ENCODE data around the gene PTPN14.
"Not testable (repeated sequence)": the region's sequence is repeated elsewhere in the genome, so short reads cannot be mapped to it uniquely, and the experiment has no call there.

PTPN14 gene

DNA sequence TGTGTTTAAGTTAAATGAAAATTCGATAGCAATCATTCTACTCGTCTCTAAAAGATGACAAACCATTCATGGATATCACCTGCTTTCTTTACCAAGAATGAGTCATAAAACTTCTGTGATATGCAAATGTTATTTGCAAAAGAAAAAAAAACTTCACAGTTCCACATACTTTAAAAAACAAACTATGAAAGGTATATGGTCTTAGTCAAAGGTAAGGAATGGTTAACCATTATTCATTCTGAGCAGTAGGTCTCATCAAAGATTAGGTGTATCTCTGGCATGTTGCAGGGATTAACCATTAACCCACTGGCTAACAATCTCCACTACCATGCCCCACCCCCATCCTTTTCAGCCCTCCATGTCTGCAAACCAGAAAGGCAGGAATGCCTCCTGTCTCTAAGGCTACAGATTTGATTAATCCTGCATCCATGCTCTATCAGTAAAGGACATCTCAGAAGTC lies 44.4 kb downstream of the PTPN14 start:
- no peak for DNase-seq

DNA sequence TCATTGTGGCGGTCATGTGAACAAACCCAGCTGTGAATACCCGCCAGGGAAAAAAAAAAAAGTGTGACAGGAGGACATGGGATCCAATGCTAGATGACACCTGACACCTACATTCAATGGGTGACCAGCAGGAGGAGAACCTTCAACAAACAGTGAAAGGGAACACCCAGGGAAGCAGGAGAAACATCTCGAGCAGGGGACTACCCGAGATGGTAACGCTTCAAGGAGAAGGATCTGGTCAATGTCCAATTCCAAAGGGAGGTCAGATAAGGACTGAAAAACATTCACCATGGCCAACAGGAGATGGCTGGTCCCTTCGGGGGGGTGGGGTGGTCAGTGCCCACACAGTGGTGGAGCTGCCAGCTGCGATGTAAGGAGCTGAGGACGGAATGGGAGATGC lies 46.3 kb downstream of the PTPN14 start:
- no peak for DNase-seq

DNA sequence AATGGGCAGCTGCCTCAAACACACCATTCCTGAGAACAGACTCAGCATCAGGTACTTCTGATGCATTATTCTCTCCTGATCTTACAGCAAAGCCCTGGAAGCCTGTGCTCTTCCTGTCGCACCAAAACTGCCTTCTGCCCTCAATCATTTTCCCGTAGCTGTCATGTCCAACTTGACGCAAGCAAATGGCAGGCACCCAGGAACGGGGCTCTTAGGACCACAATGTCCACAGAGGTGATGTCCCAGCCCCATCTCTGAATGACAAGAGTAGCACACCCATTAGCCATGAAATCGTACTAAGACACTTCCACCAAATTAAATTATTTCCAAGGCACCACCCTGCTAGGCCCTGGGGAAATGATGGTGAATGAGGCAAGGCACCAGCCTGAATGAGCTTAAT lies 47.1 kb downstream of the PTPN14 start:
- no peak for DNase-seq

DNA sequence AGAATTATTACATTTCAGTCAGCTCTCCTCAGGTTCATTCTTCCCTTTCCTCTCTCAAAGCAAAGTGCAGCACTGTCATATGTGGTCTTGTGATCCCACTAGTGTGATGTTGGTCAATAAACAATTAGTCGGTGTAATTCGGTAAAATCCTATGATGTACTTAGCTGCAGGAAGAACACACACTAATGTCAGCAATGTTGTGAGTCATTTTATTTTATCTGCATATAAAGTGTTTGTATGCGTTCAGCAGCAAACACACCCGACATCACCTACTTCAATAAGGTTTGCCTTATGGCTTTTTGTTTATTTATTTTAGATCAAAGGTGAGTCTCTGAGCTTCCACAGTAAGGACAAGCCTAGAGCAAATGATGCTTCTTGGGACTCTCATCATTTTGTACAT lies 47.8 kb downstream of the PTPN14 start:
- no peak for DNase-seq

DNA sequence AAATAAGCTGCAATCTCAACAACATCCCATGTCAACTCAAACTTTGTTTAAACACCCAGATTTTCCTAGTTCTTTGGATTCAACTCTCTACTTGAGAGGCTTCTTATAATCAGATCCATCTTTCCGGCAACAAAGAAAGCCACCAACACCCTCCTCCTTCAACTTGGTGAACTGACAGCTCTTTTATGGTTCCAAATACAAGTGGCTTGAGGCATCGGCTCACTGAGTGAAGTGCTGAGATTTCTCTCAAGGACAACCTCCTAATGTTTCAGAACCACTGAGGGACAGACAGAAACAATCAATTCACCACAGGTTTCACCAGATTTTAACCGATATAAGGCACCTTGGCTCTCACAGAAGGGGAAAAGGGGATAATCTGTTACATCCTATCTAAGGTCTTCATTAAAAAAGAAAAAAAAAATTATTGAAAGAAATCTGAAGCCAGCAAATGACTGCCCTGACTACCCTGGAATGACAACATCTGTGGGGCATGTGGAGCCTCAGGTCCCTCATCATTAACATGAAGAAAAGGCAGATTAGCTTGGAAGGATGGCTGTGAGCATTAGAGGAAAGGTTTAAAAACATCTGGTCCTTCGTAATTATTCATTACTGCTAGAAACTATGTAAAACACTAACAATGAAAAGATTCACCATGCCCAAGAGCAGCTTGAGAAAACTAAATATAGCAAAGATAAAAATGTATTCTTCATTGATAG lies 50.9 kb downstream of the PTPN14 start:
- no peak for DNase-seq

DNA sequence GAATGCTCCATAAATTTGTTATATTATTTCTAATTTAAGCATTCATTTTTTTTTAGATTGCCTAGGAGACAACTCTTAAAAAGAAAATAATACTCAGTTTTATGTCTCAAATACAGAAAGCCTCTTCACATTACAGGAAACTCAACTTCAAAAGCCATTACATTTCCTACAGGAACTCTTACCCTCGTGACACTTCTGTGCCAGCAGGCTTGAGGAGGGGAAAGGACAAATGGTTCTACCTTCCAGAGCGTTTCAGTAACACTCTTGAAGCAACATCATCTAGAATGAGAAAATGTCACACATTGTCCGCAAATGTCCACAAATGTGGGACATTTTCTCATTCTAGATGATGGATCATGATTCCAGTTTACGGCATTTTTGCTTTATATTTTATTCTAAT lies 51.7 kb downstream of the PTPN14 start:
- no peak for DNase-seq

DNA sequence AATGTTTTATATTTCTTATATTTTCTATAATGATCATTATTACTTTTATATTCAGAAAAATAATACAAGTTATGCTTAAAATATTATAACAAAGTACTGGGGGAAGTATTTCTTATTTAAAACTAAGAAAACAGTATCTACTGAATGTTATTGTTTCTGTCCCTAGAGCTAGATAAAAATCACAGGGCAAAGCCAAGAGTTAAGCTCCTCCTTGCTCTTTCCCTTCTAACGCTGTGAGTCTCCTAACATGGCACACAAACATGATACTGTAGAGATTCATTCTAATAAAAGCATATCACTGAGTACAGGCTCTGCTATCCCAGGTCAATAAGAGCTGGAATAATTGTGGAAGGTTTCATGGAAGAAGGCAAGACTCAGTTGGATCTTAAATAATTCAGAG lies 53.4 kb downstream of the PTPN14 start:
- no peak for DNase-seq

DNA sequence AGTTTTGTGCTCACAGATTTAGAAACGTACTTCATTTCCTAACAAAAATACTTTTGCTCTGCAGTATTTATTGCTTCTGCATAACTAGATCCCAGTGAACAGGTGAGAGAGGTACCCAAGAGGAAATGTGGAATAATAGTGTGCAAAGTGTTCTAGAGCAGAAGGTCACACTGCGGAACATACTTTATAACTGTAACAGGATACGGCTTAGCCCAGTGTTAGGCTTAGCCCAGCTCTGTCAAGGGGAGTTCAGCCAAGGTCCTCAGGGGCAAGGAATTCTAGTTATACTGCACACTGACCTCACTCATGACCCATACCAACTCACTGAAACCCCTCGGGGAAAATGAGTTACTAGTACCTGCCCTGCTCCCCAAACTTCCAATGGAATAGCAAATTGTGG lies 55.3 kb downstream of the PTPN14 start:
- DNase-seq: no peak

DNA sequence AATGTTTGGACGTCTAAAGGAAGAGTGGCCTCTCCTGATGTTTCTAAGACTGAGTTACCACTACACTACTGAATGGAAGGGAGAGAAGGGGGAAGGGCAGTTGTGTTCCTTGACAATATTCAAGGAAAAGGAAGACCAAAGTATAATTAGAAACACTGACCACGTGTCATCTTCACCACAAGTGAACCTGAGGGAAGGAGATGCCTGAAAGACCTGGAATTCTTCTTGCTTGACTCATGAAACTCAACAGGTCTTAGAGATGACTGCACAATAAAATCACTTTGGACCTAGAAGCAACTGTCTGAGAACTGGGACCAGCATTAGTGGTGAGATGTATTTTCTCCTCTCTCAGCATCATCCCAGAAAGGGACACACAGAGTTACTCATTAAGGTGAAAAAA lies 56.7 kb downstream of the PTPN14 start:
- DNase-seq: no peak

DNA sequence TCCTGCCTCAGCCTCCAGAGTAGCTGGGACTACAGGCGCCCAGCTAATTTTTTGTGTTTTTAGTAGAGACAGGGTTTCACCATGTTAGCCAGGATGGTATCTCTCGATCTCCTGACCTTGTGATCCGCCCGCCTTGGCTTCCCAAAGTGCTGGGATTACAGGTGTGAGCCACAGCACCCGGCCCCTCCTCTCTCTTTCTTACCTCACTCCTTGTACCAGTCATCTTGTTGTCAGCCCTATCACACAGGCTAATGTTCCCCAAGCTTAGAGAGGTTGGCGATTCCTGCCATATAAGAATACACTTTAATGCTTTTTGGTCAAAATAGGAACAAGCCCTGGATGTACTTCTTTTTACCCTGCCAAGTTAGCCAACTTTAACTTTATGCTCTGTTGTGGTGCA lies 57.2 kb downstream of the PTPN14 start:
- not testable (repeated sequence) for DNase-seq

DNA sequence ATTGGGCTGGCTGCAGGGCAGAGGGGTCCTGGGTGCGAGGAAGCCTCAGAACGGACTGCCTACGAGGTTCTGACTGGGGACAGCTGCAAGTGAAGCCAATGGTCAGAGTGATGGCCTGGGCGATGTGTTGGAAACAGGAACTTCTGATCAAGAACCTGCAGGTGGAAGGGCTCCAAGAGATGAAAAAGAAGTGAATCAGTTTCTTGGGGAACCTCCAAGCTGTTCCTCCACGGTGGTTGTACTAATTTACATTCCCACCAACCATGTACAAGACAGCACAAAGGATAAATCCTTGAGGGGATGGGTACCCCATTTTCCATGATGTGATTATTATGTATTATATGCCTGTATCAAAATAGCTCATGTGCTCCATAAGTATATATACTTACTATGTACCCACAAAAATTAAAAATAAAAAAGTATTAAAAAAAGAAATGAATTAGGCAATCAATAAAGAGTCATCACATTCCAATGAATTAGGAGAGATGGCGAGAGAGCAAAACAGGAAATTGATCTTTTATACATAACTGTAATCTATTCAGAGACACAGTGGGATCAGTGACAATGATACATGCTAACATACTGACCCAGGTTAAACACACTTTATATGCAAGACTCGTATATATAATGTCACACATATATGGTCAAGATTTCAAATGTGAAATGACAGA lies 58.1 kb downstream of the PTPN14 start:
- DNase-seq: no peak

DNA sequence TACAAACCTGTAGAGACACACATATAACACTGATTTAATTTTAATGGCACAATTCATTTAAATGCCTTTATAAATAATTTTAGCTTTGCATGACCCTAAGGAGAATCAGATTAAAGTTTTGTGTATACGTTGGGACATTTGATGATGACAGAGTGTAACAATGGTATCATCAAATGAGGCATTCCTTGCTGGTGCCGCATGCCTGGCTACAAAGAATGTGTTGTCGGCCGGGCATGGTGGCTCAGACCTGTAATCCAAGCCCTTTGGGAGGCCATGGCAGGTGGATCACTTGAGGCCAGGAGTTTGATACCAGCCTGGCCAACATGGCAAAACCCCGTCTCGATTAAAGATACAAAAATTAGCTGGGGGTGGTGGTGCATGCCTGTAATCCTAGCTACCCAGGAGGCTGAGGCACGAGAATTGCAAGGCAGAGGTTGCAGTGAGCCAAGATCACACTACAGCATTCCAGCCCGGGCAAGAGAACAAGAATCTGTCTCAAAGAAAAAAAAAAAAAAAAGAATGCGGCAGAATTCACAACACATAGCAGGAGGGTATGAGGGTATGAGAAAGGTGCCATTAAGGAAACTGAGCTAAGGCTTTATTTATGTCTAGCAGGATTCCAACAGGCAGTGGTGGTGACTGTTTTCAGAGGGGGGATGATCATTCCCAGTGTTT lies 58.9 kb downstream of the PTPN14 start:
- DNase-seq: no peak

DNA sequence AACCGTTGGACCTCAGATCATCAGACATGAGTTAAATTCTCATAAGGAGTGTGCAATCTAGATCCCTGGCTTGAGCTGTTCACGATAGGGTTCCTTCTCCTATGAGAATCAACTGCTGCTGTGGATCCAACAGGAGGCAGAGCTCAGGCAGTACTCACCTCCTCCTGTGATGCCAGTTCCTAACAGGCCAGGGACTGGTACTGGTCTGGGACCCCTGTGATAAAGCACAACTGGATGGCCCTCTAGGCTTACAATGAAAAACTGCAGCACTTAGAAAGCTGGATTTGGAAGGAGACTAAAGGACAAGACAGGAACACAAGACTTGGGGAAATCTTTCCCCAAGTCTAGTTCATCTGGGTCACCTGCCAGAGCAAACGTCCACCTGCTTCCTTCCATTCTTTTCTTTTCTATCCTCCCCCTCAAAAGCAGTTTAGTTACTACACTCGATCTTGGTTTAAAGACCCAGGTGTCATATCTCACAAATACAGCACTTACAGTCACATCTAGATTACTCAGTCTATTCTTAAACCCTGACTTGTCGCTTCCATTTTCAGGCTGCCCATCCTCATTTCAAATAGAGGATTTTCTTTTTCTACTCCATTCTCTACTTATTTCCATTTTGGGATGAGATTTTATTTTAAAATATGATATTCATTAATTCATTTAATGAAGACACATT lies 59.8 kb downstream of the PTPN14 start:
- DNase-seq: no peak

DNA sequence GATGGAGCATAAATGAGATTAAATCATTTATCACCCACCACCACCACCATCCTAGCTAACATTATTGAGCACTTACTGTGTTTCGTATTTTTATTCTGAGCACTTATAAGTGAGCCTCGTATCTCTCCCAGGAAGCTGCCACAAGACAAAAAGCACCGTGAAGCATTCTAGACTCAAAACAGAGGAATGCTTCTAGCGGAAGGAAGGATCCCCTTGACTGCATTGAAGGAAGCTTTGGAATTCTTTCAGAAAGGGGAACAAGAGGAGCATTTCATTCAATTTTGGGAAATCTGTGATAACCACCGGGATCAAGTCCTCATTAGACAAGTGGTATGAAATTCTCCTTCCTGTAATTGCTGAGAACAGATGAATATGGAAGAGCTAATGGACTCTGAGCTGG lies 66.3 kb downstream of the PTPN14 start:
- DNase-seq: no peak

DNA sequence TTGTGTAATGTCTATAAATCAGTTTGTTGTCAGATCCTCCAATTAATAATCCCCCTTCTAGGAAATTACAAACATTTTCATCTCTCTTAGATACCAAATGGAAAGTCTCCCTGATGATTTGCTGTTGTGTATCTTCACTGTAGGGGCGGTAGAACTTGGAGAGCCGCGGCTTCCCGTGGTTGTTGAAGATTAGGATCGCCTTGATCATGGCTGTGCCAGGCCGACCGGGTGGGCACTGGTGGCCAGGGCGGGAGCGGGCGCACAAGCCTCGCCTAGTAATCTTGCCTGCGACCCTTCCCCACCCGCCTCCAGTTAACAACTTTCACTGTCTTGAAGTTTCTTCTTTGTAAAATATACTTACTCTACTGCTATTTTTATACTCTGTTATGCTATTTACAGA lies 68.2 kb downstream of the PTPN14 start:
- DNase-seq: not testable (repeated sequence)

DNA sequence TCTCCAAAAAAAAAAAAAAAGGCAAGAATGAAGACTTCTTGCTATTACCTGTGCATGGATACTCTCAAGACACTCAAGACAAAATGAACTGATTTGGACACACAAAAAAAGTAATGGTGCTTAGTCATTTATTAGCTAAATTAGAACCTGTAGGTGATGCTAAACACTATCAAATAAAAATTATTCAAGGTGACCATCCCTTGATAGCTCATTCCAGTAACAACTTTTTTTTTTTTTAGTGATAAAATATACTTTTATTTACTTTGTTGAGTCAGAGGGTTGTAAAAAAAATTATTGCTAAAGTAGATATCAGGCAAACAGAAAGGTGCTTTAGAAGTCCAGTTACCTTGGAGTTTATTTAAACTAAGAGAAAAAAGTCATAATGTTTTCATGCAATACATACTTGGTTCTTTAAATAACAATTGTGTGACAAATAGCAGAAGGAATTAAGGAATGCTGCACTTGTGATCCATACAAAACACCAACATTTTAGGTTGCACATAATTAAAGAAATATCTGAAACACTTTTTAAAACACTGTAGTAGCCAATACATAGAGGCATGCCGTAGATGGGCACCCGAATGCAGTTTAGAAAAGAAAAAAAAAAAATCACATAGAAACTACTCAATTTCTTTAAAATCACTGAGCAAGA lies 69.3 kb downstream of the PTPN14 start:
- not testable (repeated sequence) for DNase-seq

DNA sequence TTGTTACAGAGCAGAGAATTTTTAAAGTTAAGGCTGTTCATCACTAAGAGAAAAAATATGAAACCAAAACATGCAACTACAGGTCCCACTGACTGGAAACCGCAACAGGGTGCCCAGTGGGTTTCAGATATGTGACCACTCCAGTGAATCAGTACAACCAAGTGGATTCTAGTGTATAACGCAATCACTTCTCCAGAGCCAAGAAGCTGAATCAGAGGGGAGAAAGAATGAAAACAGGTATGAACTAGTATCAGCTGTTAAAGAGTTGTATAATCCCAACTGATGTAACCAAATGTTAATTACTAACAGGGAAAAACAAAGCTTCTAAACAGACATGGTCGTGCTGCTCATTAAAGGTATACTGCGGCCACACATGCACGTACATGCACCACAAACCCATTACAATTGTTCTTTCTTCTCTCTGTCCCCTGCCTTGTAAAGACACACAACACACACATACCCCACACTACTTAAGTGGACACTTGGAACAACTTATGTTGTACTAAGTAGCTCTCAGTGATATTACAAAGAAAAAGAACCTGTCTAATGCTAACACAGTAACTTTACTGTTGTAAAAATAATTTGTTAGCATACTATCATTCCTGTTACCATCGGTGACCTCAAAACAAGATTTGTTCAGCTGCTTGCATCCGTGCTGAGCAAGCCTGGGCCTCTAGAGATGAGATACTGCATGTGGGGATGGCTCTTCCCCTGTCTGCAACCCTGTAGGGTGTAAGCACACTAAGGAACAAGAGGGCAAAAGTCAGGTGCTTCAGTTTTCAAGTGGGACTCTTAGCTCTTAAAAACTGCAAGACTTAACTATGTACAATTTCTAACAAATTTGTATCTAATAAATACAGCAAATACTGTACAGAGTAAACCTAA lies 74.2 kb downstream of the PTPN14 start:
- DNase-seq: no peak

DNA sequence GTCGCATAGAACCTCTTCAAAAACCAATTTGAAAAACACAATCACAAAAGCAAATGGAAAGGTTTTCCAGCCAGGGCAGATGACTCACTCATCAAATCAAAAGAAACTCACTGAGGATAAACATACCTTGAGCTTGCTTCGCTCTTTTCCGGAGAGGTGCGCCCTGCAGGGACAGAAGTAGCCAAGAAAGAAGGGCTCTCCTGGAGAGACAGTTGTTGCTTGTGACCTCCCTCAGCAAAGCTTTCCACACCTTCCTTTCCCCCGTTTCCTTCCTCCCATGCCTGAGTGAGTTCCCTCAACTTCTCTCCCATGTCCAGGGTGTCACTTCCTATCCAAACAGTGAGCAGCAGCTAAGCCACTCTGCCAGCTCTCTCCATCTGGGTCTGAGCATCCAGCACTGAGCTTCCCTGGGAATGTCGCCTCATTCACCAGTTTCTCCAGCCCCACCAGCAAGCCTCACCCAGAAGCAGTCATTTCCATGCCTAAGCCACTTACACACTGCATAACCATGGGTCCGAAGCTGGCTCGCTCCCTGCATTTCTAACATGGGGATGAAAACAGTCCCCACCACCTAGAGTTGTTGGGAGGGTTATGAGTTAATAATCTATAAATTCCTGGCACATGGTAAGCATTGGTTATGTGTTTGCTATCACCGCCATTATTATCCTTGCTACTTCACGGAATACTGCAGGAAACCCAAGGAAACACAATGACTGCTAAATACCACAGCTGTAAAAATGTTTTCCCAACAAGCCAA lies 75.0 kb downstream of the PTPN14 start:
- no peak for DNase-seq

DNA sequence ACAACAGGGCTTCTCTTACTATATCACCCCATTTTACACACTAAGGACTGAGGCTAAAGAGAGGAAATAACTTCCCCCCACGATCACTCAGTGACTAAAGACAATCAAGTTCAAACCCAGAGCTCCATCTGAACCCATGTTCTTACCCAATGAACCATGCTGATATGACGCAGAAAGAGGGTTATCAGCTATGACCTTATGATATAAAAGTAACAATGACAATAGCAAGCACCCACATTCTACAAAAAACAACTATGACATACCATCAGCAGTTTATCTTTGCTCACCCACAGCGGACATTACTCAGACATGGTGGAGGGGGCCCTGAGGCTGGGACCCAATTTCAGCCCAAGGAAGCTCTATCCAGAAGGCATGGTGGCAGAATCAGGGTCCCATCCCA lies 75.7 kb downstream of the PTPN14 start:
- DNase-seq: no peak

DNA sequence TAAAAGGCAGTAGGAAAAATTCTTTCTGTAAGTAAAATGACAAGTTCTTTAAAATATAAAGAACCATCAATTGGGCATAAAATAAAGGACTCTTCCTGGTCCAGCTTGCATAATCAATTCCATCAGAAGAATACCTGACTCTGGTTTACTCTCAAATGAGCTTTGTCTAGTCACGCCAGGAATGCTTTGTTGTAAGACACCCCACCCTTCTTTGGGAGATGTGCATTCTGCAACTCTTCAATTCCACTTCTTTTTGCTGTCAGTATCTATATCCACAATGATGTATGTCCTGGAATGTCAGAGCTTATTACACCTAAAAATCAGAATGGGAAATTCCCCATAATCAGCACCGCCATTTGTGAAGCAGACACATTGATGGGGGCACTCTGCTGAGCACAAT lies 76.1 kb downstream of the PTPN14 start:
- DNase-seq: no peak

DNA sequence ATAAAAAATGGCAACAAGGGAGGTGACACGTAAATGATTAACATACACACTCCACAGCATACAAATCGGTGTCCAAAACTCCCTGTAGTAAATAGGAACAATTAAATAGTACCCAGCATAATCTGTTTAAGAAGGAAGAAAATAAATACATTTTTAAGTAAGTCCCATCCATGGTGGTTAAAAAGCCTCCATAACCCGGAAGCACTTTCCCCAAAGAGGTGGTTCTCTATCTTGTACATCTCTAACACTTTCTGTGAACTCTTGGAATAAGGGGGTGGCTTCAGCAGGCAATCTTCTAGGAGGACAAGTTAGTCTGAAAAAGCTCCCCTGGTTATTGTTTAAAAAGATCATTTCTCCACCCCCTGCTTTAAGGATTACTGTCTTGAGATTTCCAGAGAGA lies 76.9 kb downstream of the PTPN14 start:
- no peak for DNase-seq

Measured in NCI-H2107 (cell line).